Measurements from ENCODE around the gene NELFE. TPM values are rescaled to one million over a fixed set of nuclear protein-coding genes. Genes with fewer than 3 reads are reported as not detected.

NELFE gene
- total RNA-seq, 4 donors from 2014 or later, result 45.4 to 59.7 (median 50.2) TPM

GRCh38 chr6:31927863-31928671 lies 30.7 kb downstream of the NELFE start:
- H3K36me3 ChIP-seq, result no peaks in the 10 kb centered on the region
- H3K27me3 ChIP-seq, result no peaks in the 10 kb centered on the region
- DNase-seq, result no peak
- H3K4me1 ChIP-seq, result no peaks in the 10 kb centered on the region
- H3K9me3 ChIP-seq, result no peaks in the 10 kb centered on the region
- peak overlapping the region in 3 of 4 donors; percentile 38 to 53 (median 44) for H3K27ac ChIP-seq
- TF ChIP-seq POLR2A (IDR thresholded peaks at IDR 0.05), result no peak
- TF ChIP-seq CTCF (IDR thresholded peaks at IDR 0.05), result no peak
- peak overlapping the region in 3 of 4 donors; percentile 16 to 48 (median 28) for H3K4me3 ChIP-seq

- peak within 1 kb of the TSS in 3 of 4 donors; percentile 38 to 53 (median 44) for H3K27ac ChIP-seq
- no peaks in the 10 kb centered on the region for H3K4me1 ChIP-seq
- H3K36me3 ChIP-seq, result no peaks in the 10 kb centered on the region
- DNase-seq, result no peak
- TF ChIP-seq POLR2A (IDR thresholded peaks at IDR 0.05), result no peak
- H3K9me3 ChIP-seq, result no peaks in the 10 kb centered on the region
- H3K4me3 ChIP-seq, result peak within 1 kb of the TSS in 3 of 4 donors; percentile 16 to 48 (median 28)
- H3K27me3 ChIP-seq, result no peaks in the 10 kb centered on the region
Observed at GRCh38 chr6:31927242-31927862, 31.4 kb downstream of the NELFE start, which contains the start of gene C2. Gene C2, plus strand, starts transcription at chr6:31927717. Its CDS starts 36 bp downstream, at chr6:31927753.

- H3K9me3 ChIP-seq, result no peaks in the 10 kb centered on the region
Observed at GRCh38 chr6:31922942-31923341, 35.8 kb downstream of the NELFE start.

GRCh38 chr6:31920811-31921210 lies 38.0 kb downstream of the NELFE start:
- no peak for DNase-seq
- TF ChIP-seq CTCF (IDR thresholded peaks at IDR 0.05), result no peak
- TF ChIP-seq POLR2A (IDR thresholded peaks at IDR 0.05), result no peak

More at GRCh38 chr6:31922942-31923341, 35.8 kb downstream of the NELFE start:
- H3K36me3 ChIP-seq, result no peaks in the 10 kb centered on the region
- no peaks in the 10 kb centered on the region for H3K27me3 ChIP-seq
- no peak for TF ChIP-seq CTCF (IDR thresholded peaks at IDR 0.05)
- no peak for TF ChIP-seq POLR2A (IDR thresholded peaks at IDR 0.05)
- peak in 1 of 3 donors; percentile 27 for DNase-seq
- no peaks in the 10 kb centered on the region for H3K4me1 ChIP-seq
- no peak overlapping the region for H3K4me3 ChIP-seq
- no peak overlapping the region for H3K27ac ChIP-seq

GRCh38 chr6:31919624-31920303 lies 39.0 kb downstream of the NELFE start:
- no peaks in the 10 kb centered on the region for H3K36me3 ChIP-seq
- DNase-seq, result no peak
- H3K4me1 ChIP-seq, result no peaks in the 10 kb centered on the region
- H3K27ac ChIP-seq, result no peak overlapping the region
- no peak for TF ChIP-seq CTCF (IDR thresholded peaks at IDR 0.05)
- no peak overlapping the region for H3K4me3 ChIP-seq
- no peaks in the 10 kb centered on the region for H3K9me3 ChIP-seq
- no peaks in the 10 kb centered on the region for H3K27me3 ChIP-seq

More at GRCh38 chr6:31920811-31921210, 38.0 kb downstream of the NELFE start:
- no peak overlapping the region for H3K27ac ChIP-seq
- no peaks in the 10 kb centered on the region for H3K27me3 ChIP-seq
- no peak overlapping the region for H3K4me3 ChIP-seq
- H3K4me1 ChIP-seq, result no peaks in the 10 kb centered on the region
- no peaks in the 10 kb centered on the region for H3K9me3 ChIP-seq
- no peaks in the 10 kb centered on the region for H3K36me3 ChIP-seq

Data from Peyer's patch (tissue), 4 donors.